HEK293 (cell line): ENCODE measurements around the gene MCFD2.

Experiments
- KLF7 ChIP-seq: fragments of 450-650 bp; formaldehyde crosslinking; IDR thresholded peaks from 2 replicates; pipeline ENCODE4 v1.5.1; 2016; ENCODE audit warnings: missing biosample characterization, missing genetic modification characterization, borderline replicate concordance
- MEIS1 ChIP-seq: sonication (generic); formaldehyde crosslinking; IDR thresholded peaks from 2 replicates; pipeline ENCODE4 v1.8.1; 2022; ENCODE audit warnings: missing genetic modification reagents, mild to moderate bottlenecking, borderline replicate concordance
- SALL2 ChIP-seq: fragments of 450-650 bp; formaldehyde crosslinking; IDR thresholded peaks from 2 replicates; pipeline ENCODE4 v1.5.0; 2017; ENCODE audit warnings: missing biosample characterization, mild to moderate bottlenecking, missing genetic modification characterization, borderline replicate concordance
- SCRT1 ChIP-seq: fragments of 450-650 bp; formaldehyde crosslinking; IDR thresholded peaks from 2 replicates; pipeline ENCODE4 v1.5.1; 2016; ENCODE audit warnings: missing biosample characterization, missing genetic modification characterization, borderline replicate concordance
- WT1 ChIP-seq: fragments of 450-650 bp; formaldehyde crosslinking; IDR thresholded peaks from 2 replicates; pipeline ENCODE4 v1.5.1; 2016; ENCODE audit warnings: missing biosample characterization, missing genetic modification characterization
- YY2 ChIP-seq: fragments of 450-650 bp; formaldehyde crosslinking; IDR thresholded peaks from 2 replicates; pipeline ENCODE4 v1.5.1; 2016; ENCODE audit warnings: missing biosample characterization, missing genetic modification characterization
- ZNF121 ChIP-seq: fragments of 450-650 bp; formaldehyde crosslinking; IDR thresholded peaks from 2 replicates; pipeline ENCODE4 v1.5.1; 2016; ENCODE audit warnings: missing biosample characterization, missing genetic modification characterization
- ZNF133 ChIP-seq: fragments of 450-650 bp; formaldehyde crosslinking; IDR thresholded peaks from 2 replicates; pipeline ENCODE4 v1.5.1; 2016; ENCODE audit warnings: missing biosample characterization, missing genetic modification characterization
- ZNF146 ChIP-seq: fragments of 450-650 bp; formaldehyde crosslinking; IDR thresholded peaks from 2 replicates; pipeline ENCODE4 v1.5.1; 2016; ENCODE audit warnings: missing biosample characterization, missing genetic modification characterization
- ZNF157 ChIP-seq: fragments of 450-650 bp; formaldehyde crosslinking; IDR thresholded peaks from 2 replicates; pipeline ENCODE4 v1.5.1; 2016; ENCODE audit warnings: missing biosample characterization, missing genetic modification characterization
- ZNF175 ChIP-seq: fragments of 450-650 bp; formaldehyde crosslinking; IDR thresholded peaks from 2 replicates; pipeline ENCODE4 v1.5.1; 2016; ENCODE audit warnings: missing biosample characterization, missing genetic modification characterization
- ZNF223 ChIP-seq: fragments of 450-650 bp; formaldehyde crosslinking; IDR thresholded peaks from 2 replicates; pipeline ENCODE4 v1.5.1; 2016; ENCODE audit warnings: missing biosample characterization, missing genetic modification characterization
- ZNF24 ChIP-seq: fragments of 450-650 bp; formaldehyde crosslinking; IDR thresholded peaks from 2 replicates; pipeline ENCODE4 v1.5.1; 2016; ENCODE audit warnings: missing biosample characterization, missing genetic modification characterization
- ZNF416 ChIP-seq: fragments of 450-650 bp; formaldehyde crosslinking; IDR thresholded peaks from 2 replicates; pipeline ENCODE4 v1.5.1; 2016; ENCODE audit warnings: missing biosample characterization, missing genetic modification characterization
- ZNF426 ChIP-seq: fragments of 450-650 bp; formaldehyde crosslinking; IDR thresholded peaks from 2 replicates; pipeline ENCODE4 v1.5.1; 2017; ENCODE audit warnings: missing biosample characterization, missing genetic modification characterization, mild to moderate bottlenecking, inconsistent platforms, moderate library complexity
- ZNF433 ChIP-seq: fragments of 450-650 bp; formaldehyde crosslinking; IDR thresholded peaks from 2 replicates; pipeline ENCODE4 v1.5.1; 2016; ENCODE audit warnings: missing biosample characterization, missing genetic modification characterization, low read depth
- ZNF548 ChIP-seq: fragments of 450-650 bp; formaldehyde crosslinking; IDR thresholded peaks from 2 replicates; pipeline ENCODE4 v1.5.1; 2016; ENCODE audit warnings: missing biosample characterization, missing genetic modification characterization
- ZNF580 ChIP-seq: fragments of 450-650 bp; formaldehyde crosslinking; IDR thresholded peaks from 2 replicates; pipeline ENCODE4 v1.5.1; 2016; ENCODE audit warnings: missing biosample characterization, missing genetic modification characterization
- ZNF621 ChIP-seq: fragments of 450-650 bp; formaldehyde crosslinking; IDR thresholded peaks from 2 replicates; pipeline ENCODE4 v1.5.1; 2017; ENCODE audit warnings: missing biosample characterization, missing genetic modification characterization
- ZNF639 ChIP-seq: fragments of 450-650 bp; formaldehyde crosslinking; IDR thresholded peaks from 2 replicates; pipeline ENCODE4 v1.5.1; 2016; ENCODE audit warnings: missing biosample characterization, missing genetic modification characterization
- ZNF654 ChIP-seq: fragments of 450-650 bp; formaldehyde crosslinking; IDR thresholded peaks from 2 replicates; pipeline ENCODE4 v1.5.1; 2016; ENCODE audit warnings: low read depth, missing biosample characterization, missing genetic modification characterization
- ZNF658 ChIP-seq: fragments of 450-650 bp; formaldehyde crosslinking; IDR thresholded peaks from 2 replicates; pipeline ENCODE4; 2016; ENCODE audit warnings: missing biosample characterization, missing genetic modification characterization
- ZNF707 ChIP-seq: fragments of 450-650 bp; formaldehyde crosslinking; IDR thresholded peaks from 2 replicates; pipeline ENCODE4 v1.5.1; 2016; ENCODE audit warnings: missing biosample characterization, missing genetic modification characterization
- ZSCAN23 ChIP-seq: fragments of 450-650 bp; formaldehyde crosslinking; IDR thresholded peaks from 2 replicates; pipeline ENCODE4 v1.5.1; 2016; ENCODE audit warnings: missing biosample characterization, missing genetic modification characterization
- ZXDB ChIP-seq: fragments of 450-650 bp; formaldehyde crosslinking; IDR thresholded peaks from 2 replicates; pipeline ENCODE4 v1.5.1; 2016; ENCODE audit warnings: missing biosample characterization, missing genetic modification characterization
- TF ChIP-seq, protein P1 (sequence below): fragments of 450-650 bp; formaldehyde crosslinking; IDR thresholded peaks from 2 replicates; pipeline ENCODE4 v1.5.1; 2016; ENCODE audit warnings: missing biosample characterization, missing genetic modification characterization
- TF ChIP-seq, protein P2 (sequence below): fragments of 450-650 bp; formaldehyde crosslinking; IDR thresholded peaks from 2 replicates; pipeline ENCODE4 v1.5.1; 2017; ENCODE audit warnings: missing biosample characterization, missing genetic modification characterization
- TF ChIP-seq, protein P3 (sequence below): fragments of 450-650 bp; formaldehyde crosslinking; IDR thresholded peaks from 2 replicates; pipeline ENCODE4 v1.5.1; 2016; ENCODE audit warnings: missing biosample characterization, missing genetic modification characterization
- TF ChIP-seq, protein P4 (sequence below): fragments of 450-650 bp; formaldehyde crosslinking; IDR thresholded peaks from 2 replicates; pipeline ENCODE4 v1.5.1; 2016; ENCODE audit warnings: missing biosample characterization, missing genetic modification characterization
- TF ChIP-seq, protein P5 (sequence below): sonication (generic); formaldehyde crosslinking; IDR thresholded peaks from 2 replicates; pipeline ENCODE4 v1.8.1; 2022; ENCODE audit warnings: mild to moderate bottlenecking, moderate library complexity, missing genetic modification reagents

MCFD2 gene

GRCh38 chr2:46873604-46874068, 42.0 kb downstream of the MCFD2 start (continued):
- no peak for TF ChIP-seq WT1
- no peak for TF ChIP-seq MEIS1 (CRISPR knock-in tag)
- TF ChIP-seq YY2 (tag by site-specific recombination): no peak
- no peak for TF ChIP-seq ZNF157 (tag by site-specific recombination)
- no peak for TF ChIP-seq KLF7 (tag by site-specific recombination)
- TF ChIP-seq ZSCAN23: no peak
- TF ChIP-seq, protein P1, sequence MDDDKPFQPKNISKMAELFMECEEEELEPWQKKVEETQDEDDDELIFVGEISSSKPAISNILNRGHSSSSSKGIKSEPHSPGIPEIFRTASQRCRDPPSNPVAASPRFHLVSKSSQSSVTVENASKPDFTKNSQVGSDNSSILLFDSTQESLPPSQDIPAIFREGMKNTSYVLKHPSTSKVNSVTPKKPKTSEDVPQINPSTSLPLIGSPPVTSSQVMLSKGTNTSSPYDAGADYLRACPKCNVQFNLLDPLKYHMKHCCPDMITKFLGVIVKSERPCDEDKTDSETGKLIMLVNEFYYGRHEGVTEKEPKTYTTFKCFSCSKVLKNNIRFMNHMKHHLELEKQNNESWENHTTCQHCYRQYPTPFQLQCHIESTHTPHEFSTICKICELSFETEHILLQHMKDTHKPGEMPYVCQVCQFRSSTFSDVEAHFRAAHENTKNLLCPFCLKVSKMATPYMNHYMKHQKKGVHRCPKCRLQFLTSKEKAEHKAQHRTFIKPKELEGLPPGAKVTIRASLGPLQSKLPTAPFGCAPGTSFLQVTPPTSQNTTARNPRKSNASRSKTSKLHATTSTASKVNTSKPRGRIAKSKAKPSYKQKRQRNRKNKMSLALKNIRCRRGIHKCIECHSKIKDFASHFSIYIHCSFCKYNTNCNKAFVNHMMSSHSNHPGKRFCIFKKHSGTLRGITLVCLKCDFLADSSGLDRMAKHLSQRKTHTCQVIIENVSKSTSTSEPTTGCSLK: no peak
- TF ChIP-seq ZNF654 (tag by site-specific recombination): no peak
- TF ChIP-seq ZNF580 (tag by site-specific recombination): no peak
- TF ChIP-seq ZNF121 (tag by site-specific recombination): no peak
- no peak for TF ChIP-seq ZNF416 (tag by site-specific recombination)
- no peak for TF ChIP-seq ZNF621 (tag by site-specific recombination)
- no peak for TF ChIP-seq ZNF133 (tag by site-specific recombination)
- no peak for TF ChIP-seq ZNF175
- no peak for TF ChIP-seq ZXDB
- TF ChIP-seq, protein P2, sequence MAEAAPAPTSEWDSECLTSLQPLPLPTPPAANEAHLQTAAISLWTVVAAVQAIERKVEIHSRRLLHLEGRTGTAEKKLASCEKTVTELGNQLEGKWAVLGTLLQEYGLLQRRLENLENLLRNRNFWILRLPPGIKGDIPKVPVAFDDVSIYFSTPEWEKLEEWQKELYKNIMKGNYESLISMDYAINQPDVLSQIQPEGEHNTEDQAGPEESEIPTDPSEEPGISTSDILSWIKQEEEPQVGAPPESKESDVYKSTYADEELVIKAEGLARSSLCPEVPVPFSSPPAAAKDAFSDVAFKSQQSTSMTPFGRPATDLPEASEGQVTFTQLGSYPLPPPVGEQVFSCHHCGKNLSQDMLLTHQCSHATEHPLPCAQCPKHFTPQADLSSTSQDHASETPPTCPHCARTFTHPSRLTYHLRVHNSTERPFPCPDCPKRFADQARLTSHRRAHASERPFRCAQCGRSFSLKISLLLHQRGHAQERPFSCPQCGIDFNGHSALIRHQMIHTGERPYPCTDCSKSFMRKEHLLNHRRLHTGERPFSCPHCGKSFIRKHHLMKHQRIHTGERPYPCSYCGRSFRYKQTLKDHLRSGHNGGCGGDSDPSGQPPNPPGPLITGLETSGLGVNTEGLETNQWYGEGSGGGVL (tag by site-specific recombination): peak; percentile 75
- TF ChIP-seq ZNF24 (tag by site-specific recombination): no peak
- TF ChIP-seq, protein P3, sequence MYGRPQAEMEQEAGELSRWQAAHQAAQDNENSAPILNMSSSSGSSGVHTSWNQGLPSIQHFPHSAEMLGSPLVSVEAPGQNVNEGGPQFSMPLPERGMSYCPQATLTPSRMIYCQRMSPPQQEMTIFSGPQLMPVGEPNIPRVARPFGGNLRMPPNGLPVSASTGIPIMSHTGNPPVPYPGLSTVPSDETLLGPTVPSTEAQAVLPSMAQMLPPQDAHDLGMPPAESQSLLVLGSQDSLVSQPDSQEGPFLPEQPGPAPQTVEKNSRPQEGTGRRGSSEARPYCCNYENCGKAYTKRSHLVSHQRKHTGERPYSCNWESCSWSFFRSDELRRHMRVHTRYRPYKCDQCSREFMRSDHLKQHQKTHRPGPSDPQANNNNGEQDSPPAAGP: no peak
- TF ChIP-seq, protein P4, sequence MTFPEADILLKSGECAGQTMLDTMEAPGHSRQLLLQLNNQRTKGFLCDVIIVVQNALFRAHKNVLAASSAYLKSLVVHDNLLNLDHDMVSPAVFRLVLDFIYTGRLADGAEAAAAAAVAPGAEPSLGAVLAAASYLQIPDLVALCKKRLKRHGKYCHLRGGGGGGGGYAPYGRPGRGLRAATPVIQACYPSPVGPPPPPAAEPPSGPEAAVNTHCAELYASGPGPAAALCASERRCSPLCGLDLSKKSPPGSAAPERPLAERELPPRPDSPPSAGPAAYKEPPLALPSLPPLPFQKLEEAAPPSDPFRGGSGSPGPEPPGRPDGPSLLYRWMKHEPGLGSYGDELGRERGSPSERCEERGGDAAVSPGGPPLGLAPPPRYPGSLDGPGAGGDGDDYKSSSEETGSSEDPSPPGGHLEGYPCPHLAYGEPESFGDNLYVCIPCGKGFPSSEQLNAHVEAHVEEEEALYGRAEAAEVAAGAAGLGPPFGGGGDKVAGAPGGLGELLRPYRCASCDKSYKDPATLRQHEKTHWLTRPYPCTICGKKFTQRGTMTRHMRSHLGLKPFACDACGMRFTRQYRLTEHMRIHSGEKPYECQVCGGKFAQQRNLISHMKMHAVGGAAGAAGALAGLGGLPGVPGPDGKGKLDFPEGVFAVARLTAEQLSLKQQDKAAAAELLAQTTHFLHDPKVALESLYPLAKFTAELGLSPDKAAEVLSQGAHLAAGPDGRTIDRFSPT (tag by site-specific recombination): no peak
- TF ChIP-seq SCRT1: 0 out of 2 replicates have a peak, but pooled peaks have one; percentile 40
- TF ChIP-seq ZNF223 (tag by site-specific recombination): no peak
- TF ChIP-seq, protein P5, sequence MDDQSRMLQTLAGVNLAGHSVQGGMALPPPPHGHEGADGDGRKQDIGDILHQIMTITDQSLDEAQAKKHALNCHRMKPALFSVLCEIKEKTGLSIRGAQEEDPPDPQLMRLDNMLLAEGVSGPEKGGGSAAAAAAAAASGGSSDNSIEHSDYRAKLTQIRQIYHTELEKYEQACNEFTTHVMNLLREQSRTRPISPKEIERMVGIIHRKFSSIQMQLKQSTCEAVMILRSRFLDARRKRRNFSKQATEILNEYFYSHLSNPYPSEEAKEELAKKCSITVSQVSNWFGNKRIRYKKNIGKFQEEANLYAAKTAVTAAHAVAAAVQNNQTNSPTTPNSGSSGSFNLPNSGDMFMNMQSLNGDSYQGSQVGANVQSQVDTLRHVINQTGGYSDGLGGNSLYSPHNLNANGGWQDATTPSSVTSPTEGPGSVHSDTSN: no peak
- TF ChIP-seq ZNF426 (tag by site-specific recombination): no peak
- TF ChIP-seq ZNF707 (tag by site-specific recombination): no peak
- TF ChIP-seq ZNF146 (tag by site-specific recombination): no peak
- TF ChIP-seq ZNF433: no peak
- TF ChIP-seq ZNF639 (tag by site-specific recombination): no peak
- no peak for TF ChIP-seq ZNF658 (tag by site-specific recombination)
- no peak for TF ChIP-seq ZNF548
- no peak for TF ChIP-seq SALL2 (tag by site-specific recombination)
